Measurements from ENCODE around the gene E2F4.

DNA sequence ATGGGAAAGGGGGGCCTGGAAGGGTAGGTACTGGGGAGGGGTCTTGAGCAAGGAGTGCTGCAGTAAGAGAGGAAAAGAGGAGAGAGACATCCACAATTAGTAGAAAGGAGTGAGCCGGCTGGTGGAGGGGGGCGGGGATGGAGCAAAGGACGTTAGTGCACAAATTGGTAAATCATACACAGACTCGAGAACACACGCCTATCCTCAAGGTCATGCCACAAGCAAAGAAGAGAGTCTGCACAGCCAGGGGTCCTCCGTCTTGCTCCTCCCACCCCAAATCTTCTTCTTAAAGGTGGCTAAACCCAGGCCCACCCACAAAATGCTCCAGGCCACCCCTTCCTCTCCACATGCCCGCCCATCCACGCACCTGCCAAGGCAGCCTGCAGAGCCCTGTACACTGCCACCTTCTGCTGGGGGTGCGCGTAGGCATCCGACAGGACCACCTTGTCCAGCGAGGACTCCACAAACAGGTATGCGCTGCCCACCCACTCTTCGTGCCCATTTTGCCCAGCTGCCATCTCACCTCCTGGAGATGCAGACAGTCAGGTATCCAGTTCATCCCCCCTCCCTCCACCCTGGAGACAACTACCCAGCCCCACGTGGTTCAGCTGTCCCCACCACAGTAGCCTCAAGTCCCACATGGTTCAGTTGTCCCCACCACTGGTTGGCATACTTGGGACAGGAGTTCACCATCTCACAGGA, 35.7 kb upstream of the E2F4 start:
- TF ChIP-seq POLR2A (IDR thresholded peaks at IDR 0.05) (no peak), CTCF (IDR thresholded peaks at IDR 0.05) (no peak)

Data from body of pancreas (tissue), 4 donors.